Measurements from ENCODE around the gene ERICH4. TPM values are rescaled to one million over a fixed set of nuclear protein-coding genes. Genes with fewer than 3 reads are reported as not detected.

The ERICH4 gene
- total and polyA plus RNA-seq, 9 of the 15 experiments (the other 6 are each of a cell fraction or from before 2014, with no cell fraction given), result not detected

GRCh38 chr19:41422955-41423354 lies 20.0 kb upstream of the ERICH4 start:
- no TSS peak for BruUV-seq (replicated peaks)
- in situ Hi-C loops (cut with MboI) (no loop called here), intact Hi-C loops (cut with micrococcal nuclease) (no loop called here)
- FAIRE-seq (no peak), DNase-seq (ENCODE audit: extremely low read depth in 1 of 4, low spot score in 3 of 4) (no peak), ATAC-seq (no peak)
- peaks cover 14 to 38% of the 10 kb centered on the region in 2 experiments for H3K4me1 ChIP-seq (replicated peaks in 1 of 2; ENCODE audit: control insufficient read depth in 2 of 2, insufficient read depth in 2 of 2, low read length in 2 of 2)
- H4K20me1 ChIP-seq (replicated peaks; ENCODE audit: control insufficient read depth, insufficient read depth, low read length), result no peaks in the 10 kb centered on the region
- peaks cover 47% of the 10 kb centered on the region; the same call in 2 of the 3 replicates for H3K36me3 ChIP-seq (ENCODE audit: control insufficient read depth, insufficient read depth, low read length)
- H3K27ac ChIP-seq (ENCODE audit: extremely low read depth, low read depth, low read length), result no peak overlapping the region
- H2AFZ ChIP-seq (ENCODE audit: low read depth, low read length), result no peak overlapping the region
- no peak overlapping the region for H3K9ac ChIP-seq (ENCODE audit: insufficient read depth in 1 of 2, low read depth in 2 of 2, low read length in 2 of 2)
- H3K79me2 ChIP-seq (ENCODE audit: control insufficient read depth, insufficient read depth, low read length), result peaks cover 5% of the 10 kb centered on the region; the same call in 2 of the 3 replicates
- H3K4me3 ChIP-seq, result no peak overlapping the region
- no peaks in the 10 kb centered on the region for H3K27me3 ChIP-seq (ENCODE audit: control insufficient read depth in 2 of 2, insufficient read depth in 2 of 2, low read length in 2 of 2)
- CTCF ChIA-PET (ENCODE audit: low intra/inter-chr PET ratio), result no interaction called here
- POLR2A ChIA-PET, result interaction anchor here (0.7 kb wide), 1 partner anchor 13 kb away, joined by 3 read pairs; no protein-coding TSS in a partner anchor
- WGBS (ENCODE audit: insufficient coverage, low coverage, missing lambda C conversion rate), result 93% methylated on average over 10 of the region's 12 CpGs
- no peaks in the 10 kb centered on the region for H3K9me1 ChIP-seq (ENCODE audit: control insufficient read depth, insufficient read depth, low read length)
- no peaks in the 10 kb centered on the region for H3K9me3 ChIP-seq (replicated peaks; ENCODE audit: control insufficient read depth, insufficient read depth, low read depth, low read length)
- H3K4me2 ChIP-seq (ENCODE audit: insufficient read depth, low read length), result no peak overlapping the region
- no peak for TF ChIP-seq ZBTB34 (CRISPR knock-in tag; IDR thresholded peaks at IDR 0.05)
- TF ChIP-seq ZNF395 (CRISPR knock-in tag; IDR thresholded peaks at IDR 0.05), result no peak
- no peak for TF ChIP-seq PPARD (CRISPR knock-in tag; IDR thresholded peaks at IDR 0.05)
- no peak for TF ChIP-seq ZNF639 (CRISPR knock-in tag; conservative IDR thresholded peaks at IDR 0.05 in 1 of 2, IDR thresholded peaks at IDR 0.05 in 1 of 2)
- TF ChIP-seq ZKSCAN3 (CRISPR knock-in tag; IDR thresholded peaks at IDR 0.05), result no peak
- TF ChIP-seq TAF7 (tag; IDR thresholded peaks at IDR 0.05), result no peak
- no peak for TF ChIP-seq SMARCE1 (IDR thresholded peaks at IDR 0.05)
- TF ChIP-seq ARNT (IDR thresholded peaks at IDR 0.05), result no peak
- no peak for TF ChIP-seq DLX4 (CRISPR knock-in tag; IDR thresholded peaks at IDR 0.05)
- no peak for TF ChIP-seq CGGBP1 (CRISPR knock-in tag; IDR thresholded peaks at IDR 0.05)
- TF ChIP-seq ZZZ3 (IDR thresholded peaks at IDR 0.05), result no peak
- no peak for TF ChIP-seq BRF2 (IDR thresholded peaks at IDR 0.05; ENCODE audit: borderline replicate concordance, insufficient read depth, insufficient read length)
- no peak for TF ChIP-seq SREBF1 (IDR thresholded peaks at IDR 0.05; ENCODE audit: borderline replicate concordance, low read depth, low read length)
- TF ChIP-seq ZNF785 (CRISPR knock-in tag; IDR thresholded peaks at IDR 0.05), result no peak
- TF ChIP-seq ZNF197 (CRISPR knock-in tag; IDR thresholded peaks at IDR 0.05; ENCODE audit: low read depth), result no peak
- TF ChIP-seq ZNF217 (CRISPR knock-in tag; IDR thresholded peaks at IDR 0.05), result no peak
- no peak for TF ChIP-seq ZNF239 (CRISPR knock-in tag; IDR thresholded peaks at IDR 0.05)
- no peak for TF ChIP-seq SMAD2 (IDR thresholded peaks at IDR 0.05; ENCODE audit: low read depth, low read length)
